PFSK-1 (cell line): ENCODE results near the gene KCNIP1.

ENCODE experiments used
- FOXP2 ChIP-seq: optimal IDR thresholded peaks from 2 replicates; pipeline ENCODE3; 2011; ENCODE audit warnings: borderline replicate concordance, control low read depth, inconsistent platforms; ENCODE audit not compliant: insufficient read depth; ENCODE audit errors: extremely low read length, extremely low read depth
- POLR2AphosphoS5 ChIP-seq: IDR thresholded peaks from 2 replicates; pipeline ENCODE4 v1.6.1; 2012; ENCODE audit warnings: low read depth, mild to moderate bottlenecking, control low read depth, low read length, moderate library complexity
- SIN3A ChIP-seq: IDR thresholded peaks from 2 replicates; pipeline ENCODE4 v1.6.1; 2012; ENCODE audit warnings: mild to moderate bottlenecking, low read length, moderate library complexity, borderline replicate concordance; ENCODE audit not compliant: insufficient read depth
- TAF1 ChIP-seq: IDR thresholded peaks from 2 replicates; pipeline ENCODE4 v1.6.1; 2012; ENCODE audit warnings: low read length, control low read depth, borderline replicate concordance; ENCODE audit not compliant: insufficient read depth
- TF ChIP-seq, protein P1 (sequence below), 2 experiments: IDR thresholded peaks; 2 replicates each; pipeline versions ENCODE4 v1.6.1 to v1.8.0; 2011 to 2012; ENCODE audit warnings: low read depth in 2 of 2, low read length in 2 of 2, control low read depth in 1 of 2, inconsistent platforms in 1 of 2, mild to moderate bottlenecking in 1 of 2, moderate library complexity in 1 of 2; ENCODE audit not compliant: insufficient read depth in 1 of 2

KCNIP1 gene

DNA sequence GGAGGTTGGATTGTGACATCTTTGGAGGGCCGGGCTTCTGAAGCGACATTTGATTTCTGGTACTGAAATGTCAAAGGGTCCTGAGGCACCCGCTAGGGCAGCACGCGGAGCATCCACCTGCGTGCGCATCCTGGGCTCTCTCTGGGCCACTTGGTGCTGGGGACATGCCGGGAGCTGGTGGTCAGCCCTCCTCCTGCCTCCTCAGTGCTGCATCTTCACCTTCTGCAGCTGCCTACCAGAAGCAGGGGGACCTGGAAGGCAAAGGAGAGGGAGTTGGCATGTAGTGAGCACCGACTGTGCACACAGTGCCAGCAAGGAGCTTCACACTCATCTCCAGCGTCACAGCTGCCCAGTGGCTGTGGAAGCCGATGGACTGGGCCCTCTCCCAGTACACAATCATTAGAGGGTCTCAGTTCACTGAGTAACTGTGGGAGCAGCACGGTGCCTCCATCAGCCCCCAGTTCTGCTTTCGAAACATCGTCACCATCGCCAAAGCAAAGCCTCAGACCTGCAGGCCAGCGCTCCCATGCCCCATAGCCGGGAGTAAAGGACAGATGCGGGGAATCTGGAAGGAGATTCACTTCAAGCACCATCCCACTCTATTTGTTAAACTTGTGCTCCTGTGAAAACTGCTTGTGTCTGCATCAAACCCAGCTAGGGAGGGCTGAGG, 138.4 kb downstream of the KCNIP1 start:
- TF ChIP-seq SIN3A (no peak), POLR2AphosphoS5 (no peak), FOXP2 (no peak), TAF1 (no peak)
- TF ChIP-seq, protein P1, sequence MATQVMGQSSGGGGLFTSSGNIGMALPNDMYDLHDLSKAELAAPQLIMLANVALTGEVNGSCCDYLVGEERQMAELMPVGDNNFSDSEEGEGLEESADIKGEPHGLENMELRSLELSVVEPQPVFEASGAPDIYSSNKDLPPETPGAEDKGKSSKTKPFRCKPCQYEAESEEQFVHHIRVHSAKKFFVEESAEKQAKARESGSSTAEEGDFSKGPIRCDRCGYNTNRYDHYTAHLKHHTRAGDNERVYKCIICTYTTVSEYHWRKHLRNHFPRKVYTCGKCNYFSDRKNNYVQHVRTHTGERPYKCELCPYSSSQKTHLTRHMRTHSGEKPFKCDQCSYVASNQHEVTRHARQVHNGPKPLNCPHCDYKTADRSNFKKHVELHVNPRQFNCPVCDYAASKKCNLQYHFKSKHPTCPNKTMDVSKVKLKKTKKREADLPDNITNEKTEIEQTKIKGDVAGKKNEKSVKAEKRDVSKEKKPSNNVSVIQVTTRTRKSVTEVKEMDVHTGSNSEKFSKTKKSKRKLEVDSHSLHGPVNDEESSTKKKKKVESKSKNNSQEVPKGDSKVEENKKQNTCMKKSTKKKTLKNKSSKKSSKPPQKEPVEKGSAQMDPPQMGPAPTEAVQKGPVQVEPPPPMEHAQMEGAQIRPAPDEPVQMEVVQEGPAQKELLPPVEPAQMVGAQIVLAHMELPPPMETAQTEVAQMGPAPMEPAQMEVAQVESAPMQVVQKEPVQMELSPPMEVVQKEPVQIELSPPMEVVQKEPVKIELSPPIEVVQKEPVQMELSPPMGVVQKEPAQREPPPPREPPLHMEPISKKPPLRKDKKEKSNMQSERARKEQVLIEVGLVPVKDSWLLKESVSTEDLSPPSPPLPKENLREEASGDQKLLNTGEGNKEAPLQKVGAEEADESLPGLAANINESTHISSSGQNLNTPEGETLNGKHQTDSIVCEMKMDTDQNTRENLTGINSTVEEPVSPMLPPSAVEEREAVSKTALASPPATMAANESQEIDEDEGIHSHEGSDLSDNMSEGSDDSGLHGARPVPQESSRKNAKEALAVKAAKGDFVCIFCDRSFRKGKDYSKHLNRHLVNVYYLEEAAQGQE (IDR thresholded peaks at IDR 0.05; ENCODE audit: insufficient read depth in 1 of 2, low read depth in 2 of 2, low read length in 2 of 2) = no peak

DNA sequence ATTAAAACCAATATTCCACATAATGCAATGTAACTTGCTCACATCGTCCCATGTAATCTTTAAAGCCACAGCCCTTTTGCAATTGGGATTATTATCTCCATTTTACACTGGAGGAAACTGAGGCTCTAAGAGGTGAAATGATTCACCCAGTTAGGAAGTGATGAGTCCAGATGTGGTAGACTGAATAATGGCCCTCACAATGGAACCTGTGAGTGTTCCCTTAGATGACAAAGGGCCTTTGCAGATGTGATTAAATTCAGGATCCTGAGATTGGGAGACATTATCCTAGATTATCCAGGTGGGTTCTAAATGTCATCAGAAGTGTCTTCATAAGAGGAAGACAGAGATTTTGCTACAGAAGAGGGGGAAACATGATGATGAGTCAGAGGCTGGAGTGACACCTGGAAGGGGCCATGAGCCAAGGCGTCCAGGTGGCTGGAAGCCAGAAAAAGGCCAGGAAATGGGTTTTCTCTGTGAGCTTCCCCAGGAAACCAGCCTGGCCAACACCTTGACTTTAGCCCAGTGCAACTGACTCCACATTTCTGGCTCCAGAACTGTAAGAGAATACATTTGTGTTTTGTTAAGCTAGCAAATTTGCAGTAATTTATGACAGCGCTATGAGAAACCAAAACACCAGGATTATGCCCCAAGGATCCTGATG, 139.1 kb downstream of the KCNIP1 start:
- TF ChIP-seq SIN3A (no peak), FOXP2 (no peak), POLR2AphosphoS5 (no peak), TAF1 (no peak)
- TF ChIP-seq, protein P1 (IDR thresholded peaks at IDR 0.05; ENCODE audit: insufficient read depth in 1 of 2, low read depth in 2 of 2, low read length in 2 of 2) = no peak

DNA sequence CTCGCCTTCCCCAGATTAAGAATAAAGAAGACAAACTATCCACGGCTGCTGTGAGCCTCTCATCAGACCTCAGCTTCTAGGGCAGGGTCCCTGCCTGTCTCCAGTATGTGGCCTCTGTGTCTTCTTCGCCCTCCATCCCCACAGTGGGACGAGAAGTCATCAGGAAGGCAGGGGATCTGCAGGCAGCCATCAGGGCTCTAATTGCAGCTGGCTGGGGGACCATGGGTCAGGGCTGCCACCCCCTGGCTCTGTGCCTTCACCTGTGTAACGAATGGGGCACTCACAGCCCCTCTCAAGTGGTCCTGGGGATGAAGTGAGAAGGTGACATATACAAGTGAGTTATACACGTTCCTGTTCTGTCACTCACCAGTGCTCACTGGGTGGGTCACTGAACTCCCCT, 139.8 kb downstream of the KCNIP1 start:
- TF ChIP-seq SIN3A (no peak), POLR2AphosphoS5 (no peak), FOXP2 (no peak), TAF1 (no peak)
- TF ChIP-seq, protein P1 (IDR thresholded peaks at IDR 0.05; ENCODE audit: insufficient read depth in 1 of 2, low read depth in 2 of 2, low read length in 2 of 2) = no peak

DNA sequence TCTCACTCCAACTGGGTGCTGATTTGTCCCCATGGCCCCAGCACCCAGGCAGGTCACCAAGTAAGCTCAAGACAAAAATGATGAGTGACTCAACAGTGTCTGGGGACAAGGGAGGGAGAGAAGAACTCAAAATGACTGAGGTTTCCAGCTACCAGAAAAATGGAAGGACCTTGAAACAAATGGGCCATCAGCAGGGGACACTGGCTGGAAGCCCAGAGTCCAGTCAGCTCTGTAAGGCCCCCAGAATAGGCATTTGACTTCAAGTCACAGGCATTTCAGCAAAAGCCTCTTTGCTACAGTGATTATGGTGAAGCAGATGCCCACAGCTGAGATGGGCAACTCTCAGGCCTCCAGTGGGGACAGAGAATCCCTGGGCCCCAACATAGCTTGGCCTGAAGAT, 140.7 kb downstream of the KCNIP1 start:
- TF ChIP-seq TAF1 (no peak), POLR2AphosphoS5 (no peak), SIN3A (no peak), FOXP2 (no peak)
- TF ChIP-seq, protein P1 (IDR thresholded peaks at IDR 0.05; ENCODE audit: insufficient read depth in 1 of 2, low read depth in 2 of 2, low read length in 2 of 2) = no peak
